ENCODE data around the gene GHRL.

Gene GHRL

GRCh38 chr3:10238345-10239183, 54.2 kb downstream of the GHRL start:
- DNase-seq: no peak

Measured in NCI-H1694 (cell line).